Right renal pelvis (tissue), 4 donors: ENCODE measurements around the gene DHRS4L2. TPM values are rescaled to one million over a fixed set of nuclear protein-coding genes. Genes with fewer than 3 reads are reported as not detected.
A peak's percentile ranks its signal among the peaks of the same experiment; 100 is the strongest.
"Not testable (repeated sequence)": the region's sequence is repeated elsewhere in the genome, so short reads cannot be mapped to it uniquely, and the experiment has no call there.

Experiments
- DNase-seq, 4 donors: peaks; one replicate each; pipeline ENCODE4 v3.0.0-alpha.2; 2013; ENCODE audit warnings: low read depth in 4 of 4, low spot score in 3 of 4, missing footprints in 1 of 4
- polyA plus RNA-seq, 4 donors: library from polyadenylated mRNA; unstranded; fragments of 120-200 nt; gene quantifications; one replicate each; pipeline ENCODE4 v1.2.1, GENCODE V29; 2013; ENCODE audit not compliant: insufficient read length in 4 of 4

Gene DHRS4L2
- 10 to 100 TPM; 28.8 to 49.0 (median 41.4) TPM for polyA plus RNA-seq

DNA sequence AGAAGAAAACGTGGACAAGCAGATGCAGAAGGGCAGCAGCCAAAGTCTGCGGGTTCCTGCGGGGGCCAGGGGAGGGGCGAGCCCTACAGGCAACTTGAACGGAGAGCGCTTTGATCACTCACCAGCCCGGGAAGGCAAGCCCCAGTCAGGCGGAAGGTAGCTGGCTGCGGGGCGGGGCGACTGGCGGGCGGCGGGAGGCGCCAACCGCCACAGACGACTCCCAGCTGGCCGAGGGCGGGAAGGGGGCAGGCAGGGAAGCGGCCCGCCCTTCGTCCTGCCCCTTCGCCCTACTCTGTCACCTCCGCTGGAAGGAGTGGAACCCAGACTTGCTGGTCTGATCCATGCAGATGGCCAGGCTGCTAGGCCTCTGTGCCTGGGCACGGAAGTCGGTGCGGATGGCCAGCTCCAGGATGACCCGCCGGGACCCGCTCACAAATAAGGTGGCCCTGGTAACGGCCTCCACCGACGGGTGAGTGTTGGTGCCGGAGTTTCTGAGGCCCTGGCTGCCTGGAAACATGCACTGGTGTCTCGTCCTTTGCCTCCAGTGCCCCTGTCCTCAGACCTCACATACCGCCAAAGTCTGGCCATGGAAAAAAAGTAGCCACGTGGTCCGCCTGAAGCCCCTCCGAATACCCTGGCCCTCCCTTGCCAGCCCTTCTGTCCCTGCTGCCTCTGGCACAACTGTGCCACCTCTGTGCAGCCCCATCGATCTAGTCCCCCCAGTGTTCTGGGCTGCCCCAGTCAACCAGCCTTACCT lies at the start of gene DHRS4L2:
Gene DHRS4L2, plus strand, starts transcription at position 323 of the 757 bp plus-strand sequence. Its CDS starts 19 bp downstream, at position 342.
- DNase-seq, result peak; percentile 33 to 63 (median 44)

DNA sequence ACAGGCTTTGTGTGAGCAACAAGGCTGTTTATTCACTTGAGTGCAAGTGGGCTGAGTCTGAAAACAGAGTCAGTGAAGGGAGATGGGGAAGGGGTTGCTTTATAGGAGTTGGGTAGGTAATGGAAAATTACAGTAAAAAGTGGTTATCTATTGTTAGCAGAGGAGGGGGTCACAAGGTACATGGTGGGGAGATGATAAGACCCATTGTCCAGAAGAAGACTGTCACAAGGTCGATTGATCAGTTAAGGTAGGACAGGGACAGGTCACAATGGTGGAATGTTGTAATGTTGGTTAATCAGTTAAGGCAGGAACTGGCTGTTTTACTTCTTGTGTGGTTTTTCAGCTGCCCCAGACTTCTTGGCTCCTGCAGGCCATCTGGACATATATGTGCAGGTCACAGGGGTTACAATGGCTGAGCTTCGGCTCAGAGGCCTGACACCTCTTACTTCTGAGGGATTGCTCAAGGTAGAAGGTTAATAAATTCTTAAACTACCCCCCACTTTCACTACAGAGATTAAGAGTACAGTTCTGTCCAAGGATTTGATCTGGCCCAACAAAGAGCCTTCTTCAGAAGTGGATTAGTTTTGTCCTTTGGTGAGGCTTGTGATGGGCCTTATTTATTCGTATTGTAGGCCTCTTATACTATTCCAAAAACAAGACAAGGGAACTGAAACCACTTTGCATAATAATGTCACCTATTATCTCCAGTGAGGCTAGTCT lies 49.0 kb upstream of the DHRS4L2 start:
- no peak for DNase-seq

- DNase-seq, result no peak
Observed at GRCh38 chr14:23941230-23941629, 47.5 kb upstream of the DHRS4L2 start.

DNA sequence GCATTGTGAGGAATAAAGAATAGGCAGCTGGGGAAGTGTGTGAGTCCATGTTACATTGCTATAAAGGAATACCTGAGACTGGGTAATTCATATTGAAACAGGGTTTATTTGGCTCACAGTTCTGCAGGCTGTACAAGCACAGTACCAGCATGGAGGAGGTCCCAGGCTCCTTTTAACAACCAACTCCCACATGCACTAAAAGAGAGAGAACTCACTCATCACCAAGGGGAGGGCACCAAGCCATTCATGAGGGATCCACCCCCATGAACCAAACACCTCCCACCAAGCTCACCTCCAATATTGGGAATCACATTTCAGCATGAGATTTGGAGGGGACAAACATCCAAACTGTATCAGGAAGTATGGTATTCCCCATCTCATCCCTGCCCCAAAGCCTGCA lies 47.1 kb upstream of the DHRS4L2 start:
- no peak for DNase-seq

DNA sequence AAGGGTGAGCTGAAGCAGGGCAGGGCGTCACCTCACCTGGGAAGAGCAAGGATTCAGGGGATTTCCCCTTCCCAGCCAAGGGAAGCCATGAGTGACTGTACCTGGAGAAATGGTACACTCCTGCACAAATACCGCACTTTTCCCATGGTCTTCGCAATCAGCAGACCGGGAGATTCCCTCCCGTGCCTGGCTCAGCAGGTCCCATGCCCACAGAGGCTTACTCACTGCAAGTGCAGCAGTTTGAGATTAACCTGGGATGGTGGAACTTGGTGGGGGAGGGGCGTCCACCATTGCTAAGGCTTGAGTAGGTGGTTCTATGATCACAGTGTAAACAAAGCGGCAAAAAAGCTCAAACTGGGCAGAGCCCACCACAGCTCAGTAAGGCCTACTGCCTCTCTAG lies 46.1 kb upstream of the DHRS4L2 start:
- DNase-seq, result no peak

GRCh38 chr14:23949069-23949468 lies 39.7 kb upstream of the DHRS4L2 start:
- not testable (repeated sequence) for DNase-seq

DNA sequence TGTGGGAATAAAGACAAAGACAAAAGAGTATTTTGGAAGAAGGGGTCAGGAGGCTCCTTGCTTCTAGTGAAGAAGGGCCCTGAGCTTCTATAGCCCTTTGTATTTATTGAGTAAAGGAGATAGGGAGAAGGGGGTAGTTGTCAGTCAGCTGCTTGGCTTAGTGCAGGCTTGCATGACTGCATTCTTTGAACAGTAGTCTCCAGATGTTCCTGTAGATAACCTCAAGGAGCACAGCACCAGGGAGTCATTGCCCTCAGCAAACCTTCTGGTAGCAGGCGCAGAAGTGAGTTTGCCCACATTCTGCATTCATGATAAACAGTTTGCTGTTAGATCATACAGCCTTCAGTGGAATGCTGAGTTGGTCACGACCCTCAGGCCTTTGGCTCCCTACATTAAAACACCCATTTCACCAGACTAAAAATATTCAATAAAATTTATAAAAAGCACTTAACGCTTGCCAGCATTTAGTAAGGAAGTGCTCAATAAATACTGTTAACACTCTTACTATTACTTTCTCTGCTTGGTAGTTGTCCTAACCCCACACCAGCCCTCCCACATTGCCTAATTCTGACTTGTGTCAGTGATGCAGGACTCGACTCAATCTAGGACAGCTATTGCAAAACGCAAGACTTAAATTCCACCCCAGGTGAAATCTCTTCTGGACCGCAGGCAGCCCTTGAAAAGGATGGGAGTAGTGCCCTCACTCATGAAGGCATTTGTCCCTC lies 38.2 kb upstream of the DHRS4L2 start:
- DNase-seq, result no peak

DNA sequence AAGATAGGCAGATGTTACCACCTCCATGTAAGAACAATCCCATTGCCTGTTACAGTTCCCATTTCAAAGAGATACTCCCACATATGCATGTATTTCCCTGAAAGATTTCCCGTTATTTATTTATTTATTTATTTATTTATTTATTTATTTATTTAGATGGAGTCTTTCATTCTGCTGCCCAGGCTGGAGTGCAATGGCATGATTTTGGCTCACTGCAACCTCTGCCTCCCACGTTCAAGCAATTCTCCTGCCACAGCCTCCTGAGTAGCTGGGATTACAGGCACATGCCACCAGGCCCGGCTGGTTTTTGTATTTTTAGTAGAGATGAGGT lies 37.6 kb upstream of the DHRS4L2 start:
- not testable (repeated sequence) for DNase-seq

DNA sequence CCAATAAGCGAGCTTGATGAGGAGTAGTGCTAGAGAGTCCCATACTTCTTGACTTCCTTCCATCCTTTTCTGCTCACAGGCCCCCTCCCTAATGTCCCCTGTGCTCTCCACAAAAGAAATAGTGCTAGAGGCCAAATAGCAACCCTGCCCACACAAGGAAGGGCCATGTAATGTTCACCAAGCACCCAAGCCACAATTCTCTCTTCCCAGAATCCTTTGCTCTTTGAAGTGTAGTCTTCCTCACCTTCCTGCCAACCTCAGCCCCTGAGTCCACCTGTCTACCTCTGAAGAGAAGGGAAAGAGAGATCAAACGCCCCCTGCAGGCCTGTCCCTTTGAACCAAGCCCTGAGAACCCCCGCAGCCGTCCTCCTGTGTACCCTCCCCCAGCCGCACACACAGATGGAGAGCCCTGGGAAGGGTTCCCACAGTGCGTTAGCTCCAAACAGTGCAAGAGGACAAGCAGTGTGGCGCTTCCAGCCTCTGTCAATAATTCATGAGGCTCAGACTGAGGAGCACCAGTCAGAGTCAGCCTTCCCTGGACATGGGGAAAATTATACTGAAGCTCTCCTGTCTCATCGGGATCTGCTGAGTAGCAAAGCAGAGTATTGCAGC lies 37.0 kb upstream of the DHRS4L2 start:
- DNase-seq, result no peak

DNA sequence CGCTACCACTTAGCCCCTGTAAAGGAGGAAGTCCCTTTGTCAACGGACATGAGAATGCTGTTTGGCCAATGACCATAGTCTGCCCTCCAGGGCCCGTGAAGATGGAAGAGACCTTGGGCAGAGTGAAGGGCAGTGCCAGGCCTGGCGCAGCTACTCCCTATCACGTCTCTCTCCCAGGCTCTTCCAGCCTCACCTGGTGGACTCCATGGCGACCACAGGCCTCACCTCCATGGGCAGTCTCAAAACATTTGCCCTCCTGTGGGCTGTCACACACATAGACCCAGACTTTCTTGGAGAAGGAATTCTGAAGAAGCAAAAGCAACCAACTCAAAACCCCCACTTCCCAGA lies 35.6 kb upstream of the DHRS4L2 start:
- DNase-seq, result not testable (repeated sequence)

GRCh38 chr14:23953464-23954278 lies 35.1 kb upstream of the DHRS4L2 start, which contains the start of gene DHRS4:
Gene DHRS4 (plus strand): TSS chr14:23953770. CDS start chr14:23953789, 19 bp downstream.
- peak; percentile 74 to 82 (median 79) for DNase-seq

GRCh38 chr14:23954279-23954614 lies 34.5 kb upstream of the DHRS4L2 start:
- DNase-seq, result not testable (repeated sequence)

DNA sequence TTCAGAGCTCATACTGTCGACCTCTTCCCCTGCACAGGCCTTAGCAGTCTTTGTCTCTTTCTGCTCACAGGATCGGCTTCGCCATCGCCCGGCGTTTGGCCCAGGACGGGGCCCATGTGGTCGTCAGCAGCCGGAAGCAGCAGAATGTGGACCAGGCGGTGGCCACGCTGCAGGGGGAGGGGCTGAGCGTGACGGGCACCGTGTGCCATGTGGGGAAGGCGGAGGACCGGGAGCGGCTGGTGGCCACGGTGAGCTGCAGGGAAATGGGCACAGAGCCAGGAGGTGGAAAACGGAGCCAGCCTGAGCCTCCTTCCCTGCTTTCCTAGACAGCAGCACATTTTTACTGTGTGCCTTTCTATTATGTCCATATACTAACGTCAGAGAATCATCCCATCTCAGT lies 33.8 kb upstream of the DHRS4L2 start:
- DNase-seq, result not testable (repeated sequence)

GRCh38 chr14:23955811-23956210 lies 32.9 kb upstream of the DHRS4L2 start:
- not testable (repeated sequence) for DNase-seq

DNA sequence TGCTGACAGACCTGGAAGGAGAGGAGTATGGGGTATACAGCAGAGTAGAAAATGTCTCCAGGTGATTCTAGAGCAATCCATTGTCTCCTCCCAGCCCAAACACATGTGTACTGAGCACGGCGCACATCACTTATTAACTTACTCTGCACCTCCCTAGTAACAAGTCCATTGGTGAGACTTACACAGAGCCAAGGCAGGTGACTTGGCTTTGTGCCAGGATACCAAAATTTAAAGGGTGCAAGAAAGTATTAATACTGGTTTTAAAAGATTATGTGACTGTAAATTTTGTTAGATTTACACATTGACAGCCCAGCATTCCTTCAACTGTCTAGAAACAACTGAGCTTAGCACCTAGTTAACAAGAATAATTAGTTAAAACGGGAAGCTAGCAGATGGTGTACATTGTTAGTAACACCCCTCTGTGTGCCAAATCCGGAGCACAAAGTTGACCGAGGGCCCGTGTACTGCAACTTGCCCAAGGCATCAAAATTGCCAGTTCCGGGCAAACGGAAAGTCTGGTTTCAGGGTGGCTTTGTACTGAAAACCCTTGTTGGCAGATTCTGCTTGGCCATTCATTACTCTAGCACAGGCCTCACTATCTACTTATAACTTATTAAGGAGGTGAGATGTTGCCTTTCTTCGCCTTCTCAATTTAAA lies 30.7 kb upstream of the DHRS4L2 start:
- not testable (repeated sequence) for DNase-seq

DNA sequence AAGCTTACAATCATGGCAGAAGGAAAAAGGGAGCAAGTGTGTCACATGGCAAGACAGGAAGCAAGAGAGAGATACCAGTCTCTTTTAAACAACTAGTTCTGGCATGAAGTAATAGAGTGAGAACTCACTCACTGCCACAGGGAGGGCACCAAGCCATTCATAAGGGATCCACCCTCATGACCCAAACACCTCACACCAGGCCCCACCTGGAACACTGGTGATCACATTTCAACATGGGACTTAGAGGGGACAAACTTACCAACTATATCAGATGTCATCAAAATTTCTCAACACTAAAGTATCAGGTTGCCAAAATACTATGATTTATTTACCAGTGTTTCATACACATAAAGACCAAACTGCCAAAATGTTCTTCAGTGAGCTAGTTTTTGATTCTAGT lies 27.8 kb upstream of the DHRS4L2 start:
- not testable (repeated sequence) for DNase-seq

GRCh38 chr14:23961704-23962103 lies 27.0 kb upstream of the DHRS4L2 start:
- not testable (repeated sequence) for DNase-seq

DNA sequence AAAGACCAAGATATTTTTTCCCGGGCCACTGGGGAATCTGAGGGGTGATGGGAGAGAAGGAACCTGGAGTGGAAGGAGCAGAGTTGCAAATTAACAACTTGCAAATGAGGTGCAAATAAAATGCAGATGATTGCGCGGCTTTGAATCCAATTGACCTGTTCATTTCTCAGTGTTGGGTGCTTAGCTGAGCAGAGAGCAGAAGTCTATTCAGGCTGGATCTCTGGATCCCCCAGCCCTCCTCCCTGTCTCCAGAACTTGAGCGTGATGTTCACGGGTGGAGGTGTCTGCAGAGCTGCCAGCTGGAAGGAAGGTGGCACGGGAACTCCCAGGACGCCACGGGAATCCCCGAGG lies 19.6 kb upstream of the DHRS4L2 start:
- DNase-seq, result not testable (repeated sequence)

GRCh38 chr14:23969481-23970282 lies 19.0 kb upstream of the DHRS4L2 start:
- not testable (repeated sequence) for DNase-seq
